ENCODE results near the gene NEO1.

DNA sequence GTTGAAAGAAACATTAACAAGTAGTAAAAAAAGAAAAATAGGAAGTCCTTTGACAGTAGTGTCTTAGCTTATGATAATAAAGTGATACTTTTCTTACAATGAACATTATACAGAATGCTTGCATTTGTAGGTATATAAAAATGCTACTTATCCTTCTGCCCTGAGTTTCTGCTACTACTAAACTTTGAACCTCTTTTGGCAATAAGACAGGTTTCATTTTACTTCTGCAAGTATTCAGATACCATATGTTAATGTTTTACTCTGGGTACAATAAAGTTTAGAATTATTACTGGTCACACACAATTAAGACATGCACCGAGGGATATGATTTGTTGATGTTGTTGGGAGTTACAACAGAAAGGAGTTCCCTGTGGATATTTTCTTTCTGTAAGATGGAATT lies 57.9 kb downstream of the NEO1 start:
- no peak for TF ChIP-seq ZFX (IDR thresholded peaks at IDR 0.05; ENCODE audit: borderline replicate concordance)
- TF ChIP-seq CTCF (IDR thresholded peaks at IDR 0.05) = no peak
